ENCODE measurements around the gene DUOX2. TPM values are rescaled to one million over a fixed set of nuclear protein-coding genes. Genes with fewer than 3 reads are reported as not detected.

The DUOX2 gene
- polyA plus RNA-seq (ENCODE audit: insufficient read length in 4 of 4): under 1 TPM in 3 of 4 donors, not detected in 1; 0.03 to 0.05 (median 0.05) TPM

DNA sequence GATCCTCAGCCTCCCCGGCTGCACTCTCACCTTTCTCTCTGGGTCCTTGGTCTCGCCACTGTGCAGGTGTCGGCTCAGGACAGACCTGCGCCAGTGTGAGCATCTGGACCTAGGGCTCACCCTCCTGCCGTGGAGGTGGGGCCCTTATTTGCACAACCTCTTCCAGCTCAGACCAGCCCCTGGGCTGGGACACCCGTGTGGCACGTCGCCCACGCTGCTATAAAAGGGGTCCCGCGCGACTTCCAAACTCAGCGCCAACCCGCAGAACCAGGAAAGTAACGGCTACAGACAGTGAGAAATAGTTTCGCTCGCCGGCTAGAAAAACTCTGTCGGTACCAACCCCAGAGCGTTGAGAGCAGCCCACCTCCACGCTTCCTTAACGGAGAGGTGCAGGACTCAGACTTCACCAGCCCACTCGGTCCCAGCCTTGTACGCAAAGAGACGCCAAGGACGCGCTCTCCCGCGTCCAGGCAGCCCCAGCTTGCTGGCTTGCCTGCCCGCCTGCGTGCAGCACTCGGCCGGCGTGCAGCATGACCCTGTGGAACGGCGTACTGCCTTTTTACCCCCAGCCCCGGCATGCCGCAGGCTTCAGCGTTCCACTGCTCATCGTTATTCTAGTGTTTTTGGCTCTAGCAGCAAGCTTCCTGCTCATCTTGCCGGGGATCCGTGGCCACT, at the start of gene DUOX2, which contains the start of gene DUOXA2:
TSS of gene DUOX2 (minus strand) at position 97 of the 675 bp plus-strand sequence. CDS start 761 bp downstream, outside the sequence.
TSS of gene DUOXA2 (plus strand) at position 251 of the 675 bp plus-strand sequence. CDS start at position 531, 280 bp downstream.
- no peak for DNase-seq (ENCODE audit: low read depth in 4 of 4, low spot score in 2 of 4)

DNA sequence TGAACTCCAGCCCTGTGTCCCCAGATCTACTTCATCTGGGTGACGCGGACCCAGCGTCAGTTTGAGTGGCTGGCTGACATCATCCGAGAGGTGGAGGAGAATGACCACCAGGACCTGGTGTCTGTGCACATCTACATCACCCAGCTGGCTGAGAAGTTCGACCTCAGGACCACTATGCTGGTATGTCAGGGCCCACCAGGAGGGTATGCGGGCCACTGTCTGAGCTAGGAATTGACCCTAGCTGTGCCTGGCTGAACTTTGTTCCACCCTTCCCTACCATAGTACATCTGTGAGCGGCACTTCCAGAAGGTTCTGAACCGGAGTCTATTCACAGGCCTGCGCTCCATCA, 49.5 kb upstream of the DUOX2 start:
- DNase-seq (ENCODE audit: low read depth in 4 of 4, low spot score in 2 of 4): no peak

DNA sequence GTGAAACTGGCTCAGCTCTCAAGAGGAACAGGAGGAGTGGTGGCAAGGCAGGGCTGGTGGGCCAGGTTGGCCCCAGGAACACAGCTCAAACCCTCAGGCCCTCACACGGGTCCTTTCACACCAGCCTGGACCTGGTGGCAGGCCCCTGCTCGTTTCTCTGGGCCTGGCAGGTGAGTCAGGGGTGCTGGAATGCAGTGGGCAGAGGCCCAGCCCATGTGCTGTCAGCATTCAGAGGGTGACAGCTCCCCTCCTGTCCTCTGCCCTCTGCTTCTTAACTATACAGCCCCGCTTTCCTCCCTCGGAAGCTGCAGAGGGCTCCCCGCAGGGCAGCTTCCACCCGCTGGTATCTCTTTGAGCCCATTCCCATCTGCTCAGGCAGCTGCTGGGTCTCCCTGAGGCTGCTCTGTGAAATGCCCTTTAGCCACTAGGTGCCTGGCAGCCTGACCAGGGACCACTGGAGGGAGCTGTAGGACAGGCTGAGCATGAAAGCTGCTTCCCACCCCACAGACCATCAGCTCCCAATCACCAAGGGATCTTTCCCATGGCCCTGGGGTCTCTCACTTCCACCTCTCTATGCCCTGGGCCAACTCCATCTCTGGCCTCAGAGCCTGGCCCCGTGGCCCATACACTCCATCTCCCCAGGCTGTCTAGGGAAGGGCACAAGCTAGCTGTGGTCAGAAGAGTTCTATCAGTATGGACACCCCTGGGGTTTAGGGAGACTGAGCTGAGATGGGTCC, 49.0 kb upstream of the DUOX2 start:
- peak in 2 of 4 donors; percentile 55 to 79 for DNase-seq (ENCODE audit: low read depth in 4 of 4, low spot score in 2 of 4)

DNA sequence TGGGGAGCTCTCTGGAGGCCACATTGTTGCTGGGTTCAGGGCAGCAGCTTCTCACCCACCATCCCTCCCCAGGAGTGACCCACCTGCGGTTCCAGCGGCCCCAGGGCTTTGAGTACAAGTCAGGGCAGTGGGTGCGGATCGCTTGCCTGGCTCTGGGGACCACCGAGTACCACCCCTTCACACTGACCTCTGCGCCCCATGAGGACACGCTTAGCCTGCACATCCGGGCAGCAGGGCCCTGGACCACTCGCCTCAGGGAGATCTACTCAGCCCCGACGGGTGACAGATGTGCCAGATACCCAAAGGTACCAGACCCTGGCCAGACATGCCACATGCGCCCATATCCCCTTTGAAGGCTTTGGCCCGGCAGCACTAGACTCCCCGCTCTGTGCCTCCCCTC, 47.7 kb upstream of the DUOX2 start:
- no peak for DNase-seq (ENCODE audit: low read depth in 4 of 4, low spot score in 2 of 4)

DNA sequence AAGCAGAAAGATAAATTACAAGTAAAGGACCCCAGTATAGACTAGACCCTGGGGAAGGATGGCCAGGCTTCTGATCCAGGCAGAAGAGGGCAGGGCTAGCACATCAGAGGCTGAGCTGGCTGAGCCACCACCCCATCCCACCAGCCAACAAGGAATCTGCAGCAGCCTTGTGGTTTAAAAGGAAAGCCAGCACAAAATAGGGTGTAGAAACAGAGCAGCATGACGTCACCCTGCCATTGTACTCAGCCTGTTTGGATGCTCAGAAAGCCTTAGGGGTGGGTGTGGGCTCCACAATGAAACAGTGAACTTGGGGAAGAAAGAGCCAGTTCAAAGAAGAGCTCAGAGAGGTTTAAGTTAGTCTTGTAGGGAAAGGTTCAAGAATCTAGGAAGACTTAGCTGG, 44.0 kb upstream of the DUOX2 start:
- no peak for DNase-seq (ENCODE audit: low read depth in 4 of 4, low spot score in 2 of 4)

DNA sequence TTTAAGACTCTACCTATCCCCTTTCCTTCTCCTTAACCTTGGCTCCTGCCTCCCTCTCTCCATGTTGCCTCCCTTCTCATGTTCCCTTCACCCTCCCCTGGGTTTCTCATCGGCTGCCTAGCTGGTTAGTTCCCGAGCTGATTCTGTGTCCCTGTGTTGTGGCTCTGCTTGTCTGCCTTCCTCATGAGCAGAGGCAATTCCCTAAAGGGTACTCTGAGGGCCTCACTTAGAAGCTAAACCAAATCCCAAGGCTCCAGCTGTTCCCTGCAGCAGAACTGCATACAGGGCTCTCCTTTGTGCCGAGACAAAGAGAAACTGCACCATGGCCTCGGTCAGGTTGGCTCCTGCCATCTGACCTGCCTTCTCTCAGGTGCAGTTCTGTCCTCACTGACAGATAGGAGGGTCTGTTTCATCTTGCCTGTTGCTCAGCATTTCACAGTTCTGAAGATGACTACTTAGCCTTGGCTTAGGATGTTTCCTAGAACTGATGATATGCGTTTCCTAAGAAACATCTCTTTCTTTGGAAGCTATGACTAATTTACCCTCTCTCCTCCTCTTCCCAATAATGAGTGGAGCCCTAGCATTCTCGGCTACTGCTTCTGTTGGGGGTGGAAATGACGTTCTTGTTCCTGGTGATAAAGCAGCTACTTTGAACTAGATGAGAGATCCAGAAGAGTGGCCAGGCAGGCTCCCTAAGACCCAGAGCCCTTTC, 42.9 kb upstream of the DUOX2 start:
- no peak for DNase-seq (ENCODE audit: low read depth in 4 of 4, low spot score in 2 of 4)

DNA sequence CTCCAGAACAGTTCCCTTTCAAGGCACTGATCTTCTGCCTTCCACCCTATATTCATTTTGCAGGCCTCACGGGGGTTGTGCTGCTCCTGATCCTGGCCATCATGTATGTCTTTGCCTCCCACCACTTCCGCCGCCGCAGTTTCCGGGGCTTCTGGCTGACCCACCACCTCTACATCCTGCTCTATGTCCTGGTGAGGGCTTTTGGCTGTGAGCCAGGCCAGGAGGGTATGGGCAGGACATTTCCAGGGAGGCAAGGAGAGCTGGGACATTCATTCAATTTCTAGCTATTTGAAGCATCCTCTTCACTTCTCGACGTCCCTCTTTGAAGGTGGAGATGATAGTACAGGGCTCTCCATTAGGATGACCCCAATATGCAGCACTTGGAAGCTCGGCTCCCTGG, 41.8 kb upstream of the DUOX2 start:
- DNase-seq (ENCODE audit: low read depth in 4 of 4, low spot score in 2 of 4): no peak

DNA sequence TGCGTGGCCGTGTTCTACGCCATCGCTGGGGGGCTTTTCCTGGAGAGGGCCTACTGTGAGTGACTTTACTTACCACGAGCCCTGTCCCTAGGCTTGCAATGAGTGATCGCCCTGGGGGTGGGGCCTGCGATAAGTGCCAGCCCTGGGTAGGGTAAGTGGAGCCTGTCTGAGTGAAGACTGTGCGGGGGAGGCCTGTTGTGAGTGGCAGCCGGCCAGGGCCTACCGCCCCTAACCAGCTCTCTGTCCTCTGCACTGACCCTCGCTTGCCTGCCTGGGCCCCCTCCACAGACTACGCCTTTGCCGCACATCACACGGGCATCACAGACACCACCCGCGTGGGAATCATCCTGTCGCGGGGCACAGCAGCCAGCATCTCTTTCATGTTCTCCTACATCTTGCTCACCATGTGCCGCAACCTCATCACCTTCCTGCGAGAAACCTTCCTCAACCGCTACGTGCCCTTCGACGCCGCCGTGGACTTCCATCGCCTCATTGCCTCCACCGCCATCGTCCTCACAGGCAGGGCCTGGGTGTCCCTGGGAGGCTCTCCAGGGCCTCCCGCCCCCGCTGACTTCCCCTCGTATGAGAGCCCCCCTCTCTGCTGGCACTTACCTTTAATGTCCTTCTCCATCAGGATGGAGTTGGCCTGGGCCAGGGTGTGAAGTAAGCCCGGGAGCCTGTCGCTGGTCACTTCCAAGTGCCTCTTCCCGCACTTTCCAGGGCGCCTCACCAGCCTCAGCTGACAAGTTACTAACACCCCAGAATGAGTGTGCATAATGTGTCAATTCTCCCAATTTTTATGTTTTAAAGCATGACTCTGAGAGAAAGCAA, 38.2 kb upstream of the DUOX2 start:
- no peak for DNase-seq (ENCODE audit: low read depth in 4 of 4, low spot score in 2 of 4)

DNA sequence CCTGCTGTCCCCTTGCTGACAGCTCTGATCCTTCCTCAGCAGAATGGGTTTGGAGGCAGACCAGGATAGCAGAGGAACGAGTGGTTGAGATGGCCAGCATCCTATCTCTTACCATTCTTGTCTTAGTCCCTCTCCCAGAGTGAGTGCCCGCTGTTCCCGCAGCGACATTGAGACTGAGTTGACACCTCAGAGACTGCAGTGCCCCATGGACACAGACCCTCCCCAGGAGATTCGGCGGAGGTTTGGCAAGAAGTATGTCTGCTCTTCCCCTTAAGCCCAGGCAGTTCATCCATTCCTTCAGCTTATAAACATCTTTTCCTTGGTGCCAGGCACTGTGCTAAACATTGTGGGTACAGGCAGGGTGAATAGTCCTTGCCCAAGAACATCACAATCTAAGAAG, 37.0 kb upstream of the DUOX2 start:
- DNase-seq (ENCODE audit: low read depth in 4 of 4, low spot score in 2 of 4): no peak

DNA sequence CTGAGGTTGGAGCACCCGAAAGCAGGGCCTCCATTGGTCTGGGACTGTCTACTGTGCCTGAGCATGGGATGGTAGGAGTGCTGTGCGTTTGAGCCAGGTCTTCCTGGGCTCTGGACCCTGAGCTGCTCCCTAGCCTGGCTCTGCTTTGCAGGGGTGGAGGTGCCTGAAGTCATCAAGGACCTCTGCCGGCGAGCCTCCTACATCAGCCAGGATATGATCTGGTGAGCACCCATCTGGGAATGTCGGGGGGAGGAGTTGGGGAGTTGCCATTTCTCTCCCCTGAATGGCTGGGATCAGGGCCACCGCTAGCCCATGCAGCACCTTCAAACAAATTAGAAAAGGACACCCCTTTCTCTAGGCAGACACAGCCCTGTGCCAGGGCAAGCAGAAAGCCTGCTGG, 36.5 kb upstream of the DUOX2 start:
- no peak for DNase-seq (ENCODE audit: low read depth in 4 of 4, low spot score in 2 of 4)

DNA sequence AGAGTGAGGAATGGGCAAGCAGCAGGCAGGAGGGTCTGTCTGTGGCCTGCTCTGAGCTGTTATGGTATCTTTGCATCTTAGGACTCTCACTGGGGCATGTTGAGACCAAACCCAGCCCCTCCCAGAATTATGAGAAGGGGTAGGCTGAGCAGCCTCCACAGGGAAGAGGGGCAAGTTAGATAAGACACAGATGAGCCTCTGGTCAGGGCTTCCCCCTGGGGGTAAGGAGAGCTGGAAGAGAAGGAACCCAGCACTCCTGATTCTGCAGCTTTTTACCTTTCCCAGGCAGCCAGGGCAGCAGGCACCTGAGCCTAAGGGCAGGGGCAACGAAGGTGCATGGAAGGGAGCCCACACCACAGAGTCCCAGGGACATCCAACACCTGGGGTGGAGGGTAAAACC, 35.1 kb upstream of the DUOX2 start:
- no peak for DNase-seq (ENCODE audit: low read depth in 4 of 4, low spot score in 2 of 4)

DNA sequence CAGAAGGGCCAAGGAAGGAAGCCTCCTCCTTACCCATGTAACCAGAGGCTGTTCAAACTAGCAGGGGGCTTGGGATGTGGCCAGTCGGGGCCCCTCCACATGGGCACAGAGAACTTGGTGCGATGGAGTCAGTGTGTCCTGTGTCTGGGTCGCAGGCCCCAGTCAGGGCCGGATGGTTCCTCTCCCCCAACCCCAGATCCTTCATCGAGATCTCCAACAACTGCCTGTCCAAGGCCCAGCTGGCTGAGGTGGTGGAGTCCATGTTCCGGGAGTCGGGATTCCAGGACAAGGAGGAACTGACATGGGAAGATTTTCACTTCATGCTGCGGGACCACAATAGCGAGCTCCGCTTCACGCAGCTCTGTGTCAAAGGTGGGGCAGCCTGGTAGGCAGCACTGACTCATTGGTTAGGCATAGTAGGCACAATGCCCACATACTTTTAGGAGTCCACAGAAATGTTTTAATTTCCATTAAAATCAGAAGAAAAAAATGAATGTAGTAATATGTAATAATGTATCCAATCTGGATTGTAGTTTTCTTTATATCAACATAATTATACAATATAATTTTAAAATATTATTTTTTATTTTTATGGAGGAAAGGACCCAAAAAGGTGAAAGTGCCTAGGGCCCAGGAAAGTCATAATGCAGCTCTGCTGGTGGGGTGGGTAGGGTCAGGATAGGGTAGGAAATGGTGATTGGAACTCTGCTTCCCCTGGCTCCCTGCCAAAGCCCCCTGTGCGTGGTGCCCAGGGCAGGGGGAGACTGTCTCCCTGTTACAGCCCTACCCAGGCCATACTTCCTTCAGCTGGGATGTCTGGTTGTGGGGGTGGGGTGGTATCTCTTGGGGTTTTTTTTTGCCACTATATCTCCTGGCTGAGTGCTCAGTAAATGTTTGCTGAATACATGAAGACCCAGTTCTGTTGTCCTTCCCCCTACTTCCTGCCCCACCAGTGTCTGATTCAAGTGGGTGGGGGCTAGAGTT, 34.4 kb upstream of the DUOX2 start:
- DNase-seq (ENCODE audit: low read depth in 4 of 4, low spot score in 2 of 4): no peak

DNA sequence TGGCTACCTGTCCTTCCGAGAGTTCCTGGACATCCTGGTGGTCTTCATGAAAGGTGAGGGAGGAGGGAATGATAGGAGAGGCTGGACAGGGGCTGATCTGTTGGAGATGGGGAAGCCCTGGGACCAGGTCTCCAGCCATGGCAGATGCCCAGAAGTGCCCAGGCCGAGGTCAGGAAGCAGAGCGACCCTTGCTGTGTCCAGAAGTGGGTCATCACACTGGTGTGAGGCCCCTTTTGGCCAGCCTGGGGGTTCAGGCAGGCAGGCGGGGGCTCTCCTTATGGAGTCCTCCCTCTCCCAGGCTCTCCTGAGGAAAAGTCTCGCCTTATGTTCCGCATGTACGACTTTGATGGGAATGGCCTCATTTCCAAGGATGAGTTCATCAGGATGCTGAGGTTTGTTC, 33.6 kb upstream of the DUOX2 start:
- no peak for DNase-seq (ENCODE audit: low read depth in 4 of 4, low spot score in 2 of 4)

DNA sequence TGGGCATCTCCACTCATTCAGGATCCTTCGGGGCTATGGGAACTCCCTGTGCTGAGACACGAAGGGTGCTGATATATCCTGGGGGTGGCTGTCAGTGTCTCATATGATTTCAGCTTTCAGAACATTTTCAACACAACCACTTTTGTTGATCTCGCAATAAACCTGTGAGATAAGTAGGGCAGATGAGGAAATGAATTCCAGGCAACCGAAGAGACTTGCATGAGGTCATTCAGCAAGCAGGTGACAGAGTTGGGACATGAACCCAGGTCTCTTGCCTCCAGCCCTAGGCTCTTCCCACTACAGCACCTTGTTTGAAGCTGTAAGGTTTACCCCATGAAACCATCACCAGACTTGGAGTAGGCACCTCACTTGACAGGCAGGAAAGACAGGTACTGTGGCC, 32.4 kb upstream of the DUOX2 start:
- DNase-seq (ENCODE audit: low read depth in 4 of 4, low spot score in 2 of 4): no peak

DNA sequence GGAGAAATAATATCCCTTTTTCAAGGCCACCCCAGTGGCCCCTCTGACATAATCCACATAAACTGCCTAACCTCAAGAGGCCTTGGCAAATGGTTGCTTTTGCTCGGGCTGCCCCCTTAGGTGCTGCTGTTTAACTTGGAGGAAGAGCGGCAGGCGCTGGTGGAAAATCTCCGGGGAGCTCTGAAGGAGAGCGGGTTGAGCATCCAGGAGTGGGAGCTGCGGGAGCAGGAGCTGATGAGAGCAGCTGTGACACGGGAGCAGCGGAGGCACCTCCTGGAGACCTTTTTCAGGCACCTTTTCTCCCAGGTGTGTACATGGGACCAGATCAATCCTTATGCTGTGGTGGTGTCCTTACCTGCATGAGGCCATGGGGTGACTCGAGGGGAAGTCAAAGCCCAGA, 30.8 kb upstream of the DUOX2 start:
- DNase-seq (ENCODE audit: low read depth in 4 of 4, low spot score in 2 of 4): no peak

DNA sequence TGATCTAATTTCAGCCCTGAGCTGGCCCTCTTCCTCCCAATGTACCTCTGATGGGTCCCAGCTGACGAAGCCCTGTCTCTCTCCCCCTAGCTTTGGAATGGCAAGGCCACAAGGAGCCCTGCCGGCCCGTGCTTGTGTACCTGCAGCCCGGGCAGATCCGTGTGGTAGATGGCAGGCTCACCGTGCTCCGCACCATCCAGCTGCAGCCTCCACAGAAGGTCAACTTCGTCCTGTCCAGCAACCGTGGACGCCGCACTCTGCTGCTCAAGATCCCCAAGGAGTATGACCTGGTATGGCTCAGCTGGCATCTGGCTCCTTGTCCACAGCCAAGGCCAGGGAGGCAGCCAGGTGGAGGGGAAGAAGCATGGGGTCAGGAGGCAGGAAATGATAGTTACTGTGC, 30.0 kb upstream of the DUOX2 start:
- DNase-seq (ENCODE audit: low read depth in 4 of 4, low spot score in 2 of 4): no peak

DNA sequence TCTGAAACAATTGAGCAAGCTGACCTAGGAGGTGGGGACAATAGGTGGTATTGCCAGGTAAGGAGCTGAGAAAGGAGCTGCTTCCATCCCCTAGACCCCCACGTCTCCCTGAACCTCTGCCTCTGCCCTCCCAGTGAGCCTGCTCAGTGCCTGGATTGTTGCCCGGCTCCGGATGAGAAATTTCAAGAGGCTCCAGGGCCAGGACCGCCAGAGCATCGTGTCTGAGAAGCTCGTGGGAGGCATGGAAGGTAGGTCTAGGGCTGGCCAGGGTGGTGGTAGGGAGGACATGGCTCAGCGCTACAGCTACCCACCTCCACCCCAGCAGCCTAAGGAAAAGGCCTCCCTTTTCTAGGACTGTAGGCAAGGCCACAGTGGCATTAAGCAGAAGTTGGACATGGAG, 29.1 kb upstream of the DUOX2 start:
- DNase-seq (ENCODE audit: low read depth in 4 of 4, low spot score in 2 of 4): no peak

DNA sequence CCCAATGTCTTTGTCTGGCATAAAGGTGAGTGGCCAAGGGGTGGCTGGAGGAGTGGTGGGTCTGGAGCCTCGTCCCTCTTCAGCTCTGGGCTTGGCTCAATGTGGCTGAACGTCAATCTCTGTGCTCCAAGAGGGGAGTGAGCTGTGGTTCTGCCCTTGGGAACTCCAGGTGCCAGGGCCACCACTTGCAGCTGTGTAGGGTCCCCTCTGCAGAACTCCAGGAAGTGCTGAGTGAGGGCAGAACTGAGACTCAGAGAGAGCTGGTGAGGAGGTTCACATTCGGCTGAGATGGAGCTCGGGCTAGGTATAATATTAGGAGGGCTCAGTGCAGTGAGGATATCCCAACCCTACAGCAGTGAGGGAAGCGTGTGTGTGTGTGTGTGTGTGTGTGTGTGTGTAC, 27.4 kb upstream of the DUOX2 start:
- DNase-seq (ENCODE audit: low read depth in 4 of 4, low spot score in 2 of 4): no peak

DNA sequence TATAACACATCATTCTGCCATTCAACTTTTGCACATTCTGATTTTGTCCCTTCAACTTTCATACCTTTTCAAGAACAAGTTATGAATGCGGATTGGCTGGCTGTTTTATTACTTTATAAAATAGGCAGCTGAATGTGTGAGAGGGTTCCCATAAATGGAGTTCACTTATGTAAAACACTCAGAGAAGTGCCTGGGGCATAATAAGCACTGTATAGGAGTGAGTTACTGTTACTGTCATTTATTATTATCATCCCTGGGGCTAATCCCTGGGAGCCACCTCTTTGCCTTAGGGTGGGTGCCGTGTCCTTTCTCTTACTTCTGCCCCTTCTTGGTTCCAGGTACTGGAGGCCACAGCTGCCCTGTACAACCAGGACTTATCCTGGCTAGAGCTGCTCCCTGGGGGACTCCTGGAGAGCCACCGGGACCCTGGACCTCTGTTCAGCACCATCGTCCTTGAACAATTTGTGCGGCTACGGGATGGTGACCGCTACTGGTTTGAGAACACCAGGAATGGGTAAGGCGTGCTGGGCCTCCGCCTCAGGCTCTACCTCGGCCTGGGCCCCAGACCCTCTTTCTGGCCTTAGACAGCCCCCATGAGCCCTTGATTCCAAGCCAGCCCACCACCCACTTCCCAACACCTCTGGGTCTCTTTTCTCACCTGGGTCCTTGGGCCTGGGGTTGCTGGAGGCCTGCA, 26.7 kb upstream of the DUOX2 start:
- DNase-seq (ENCODE audit: low read depth in 4 of 4, low spot score in 2 of 4): no peak

All from left renal cortex interstitium (tissue), 4 donors.